ENCODE results near the gene ATF7IP.

GRCh38 chr12:14395074-14395778, 29.7 kb downstream of the ATF7IP start:
- TF ChIP-seq POLR2AphosphoS5 (IDR thresholded peaks at IDR 0.05; ENCODE audit: low read depth, low read length) (no peak), POU2F2 (IDR thresholded peaks at IDR 0.05; ENCODE audit: low read depth, low read length) (no peak), POLR2A (IDR thresholded peaks at IDR 0.05; ENCODE audit: low read depth, low read length) (no peak), TAF1 (IDR thresholded peaks at IDR 0.05; ENCODE audit: low read depth, low read length) (no peak)

Data from GM12891 (cell line).